HG03354 (cell line): ENCODE measurements around the gene ING5.
"Not testable (repeated sequence)": the region's sequence is repeated elsewhere in the genome, so short reads cannot be mapped to it uniquely, and the experiment has no call there.

Source experiments
- ATAC-seq: cut with Tn5 transposase; IDR thresholded peaks from one replicate; pipeline ENCODE4 v1.9.1; 2021; ENCODE audit warnings: mild to moderate bottlenecking; ENCODE audit not compliant: unreplicated experiment, poor library complexity, severe bottlenecking

The ING5 gene

GRCh38 chr2:241701399-241702154, at the start of gene ING5:
TSS of gene ING5 (plus strand) at chr2:241702039. CDS start at chr2:241702066, 27 bp downstream.
- ATAC-seq = peak; percentile 63

DNA sequence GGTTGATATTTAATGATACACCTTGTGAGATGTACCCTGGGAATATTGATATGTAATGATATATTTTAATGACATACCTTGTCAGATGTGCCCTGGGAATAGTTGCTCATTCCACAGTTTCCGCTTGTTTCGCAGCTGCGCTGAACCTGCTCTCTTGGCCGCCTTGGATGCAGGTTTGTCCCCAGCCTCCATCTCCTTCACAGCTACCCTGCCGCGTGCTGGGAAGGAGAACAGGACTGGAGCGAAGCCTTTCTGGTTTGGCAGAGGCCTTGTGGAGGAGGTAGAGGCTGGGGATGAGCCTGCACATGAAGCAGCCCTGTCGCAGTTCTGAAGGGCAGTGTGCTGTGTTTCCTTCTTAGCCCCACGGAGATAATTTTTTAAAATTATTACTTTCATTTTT, 49.7 kb upstream of the ING5 start:
- no peak for ATAC-seq

GRCh38 chr2:241652722-241653121, 49.1 kb upstream of the ING5 start:
- ATAC-seq = no peak

- ATAC-seq = no peak
Measured at GRCh38 chr2:241653210-241653750, 48.6 kb upstream of the ING5 start.

DNA sequence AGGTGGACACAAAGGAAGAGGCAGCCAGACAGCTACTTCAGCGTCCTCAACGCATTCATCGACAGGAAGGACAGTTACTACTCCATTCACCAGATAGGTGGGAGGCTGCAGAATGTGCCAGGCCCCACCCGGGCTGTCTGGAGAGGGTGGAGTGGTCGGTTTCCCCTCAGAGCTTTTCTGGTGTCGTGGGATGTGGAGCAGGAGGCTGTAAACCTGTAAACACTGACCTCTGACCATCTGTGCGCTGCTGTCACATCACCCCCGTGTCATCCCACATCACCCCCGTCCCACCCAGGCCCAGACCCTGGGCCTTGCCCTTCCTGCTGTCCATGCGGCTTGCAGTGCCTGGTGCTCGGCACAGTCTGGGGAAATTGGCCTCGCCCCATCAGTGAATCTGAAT, 47.3 kb upstream of the ING5 start:
- ATAC-seq = no peak

GRCh38 chr2:241655516-241656189, 46.2 kb upstream of the ING5 start:
- ATAC-seq = no peak

DNA sequence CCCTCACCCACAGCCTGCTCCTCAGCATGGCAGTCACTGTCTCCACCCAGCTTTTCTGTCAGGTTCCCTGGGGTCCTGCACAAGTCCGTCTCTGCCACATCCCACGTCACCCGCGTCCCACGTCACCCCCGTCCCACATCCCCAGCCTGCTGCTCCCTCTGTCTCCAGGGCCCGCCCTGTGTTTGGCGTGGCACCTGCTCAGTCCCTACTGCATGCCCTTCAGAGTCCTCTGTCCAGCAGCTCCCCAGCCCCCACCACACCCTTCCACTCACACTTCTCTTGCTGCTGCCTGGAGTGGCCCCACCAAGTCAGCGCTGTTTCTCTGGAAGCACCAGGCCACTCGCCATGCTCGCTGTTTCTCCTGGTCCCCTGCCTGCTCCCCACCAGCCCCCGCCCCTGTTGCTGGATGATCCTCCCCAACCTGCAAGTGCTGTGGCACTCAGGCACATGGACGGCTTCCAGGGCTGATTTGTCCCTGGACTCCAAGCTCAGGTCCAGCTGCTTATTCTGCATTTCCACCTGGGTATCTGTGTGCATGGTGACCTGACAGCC, 45.6 kb upstream of the ING5 start:
- no peak for ATAC-seq

- no peak for ATAC-seq
Measured at GRCh38 chr2:241657786-241658254, 44.0 kb upstream of the ING5 start.

DNA sequence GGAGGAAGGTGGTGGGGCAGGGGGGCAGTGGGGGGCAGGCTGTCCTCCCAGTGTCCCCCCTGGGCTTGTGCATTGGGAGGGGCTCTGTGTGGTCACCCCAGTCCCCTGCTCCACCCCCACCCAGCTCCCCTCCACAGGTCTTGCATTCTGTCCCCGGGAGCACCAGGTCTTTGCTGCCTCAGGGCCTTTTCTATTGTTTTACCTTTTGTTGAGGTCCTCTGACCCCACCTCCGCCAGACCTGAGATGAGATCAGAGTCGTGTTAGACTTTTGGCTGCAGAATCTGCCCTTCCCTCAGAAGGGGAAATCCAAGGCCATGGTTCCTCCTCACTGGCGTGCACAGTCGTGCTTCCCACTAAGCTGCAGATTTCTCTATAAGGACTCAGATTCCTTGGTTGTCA, 43.5 kb upstream of the ING5 start:
- ATAC-seq = no peak

- ATAC-seq = no peak
Measured at GRCh38 chr2:241659150-241659739, 42.6 kb upstream of the ING5 start.

DNA sequence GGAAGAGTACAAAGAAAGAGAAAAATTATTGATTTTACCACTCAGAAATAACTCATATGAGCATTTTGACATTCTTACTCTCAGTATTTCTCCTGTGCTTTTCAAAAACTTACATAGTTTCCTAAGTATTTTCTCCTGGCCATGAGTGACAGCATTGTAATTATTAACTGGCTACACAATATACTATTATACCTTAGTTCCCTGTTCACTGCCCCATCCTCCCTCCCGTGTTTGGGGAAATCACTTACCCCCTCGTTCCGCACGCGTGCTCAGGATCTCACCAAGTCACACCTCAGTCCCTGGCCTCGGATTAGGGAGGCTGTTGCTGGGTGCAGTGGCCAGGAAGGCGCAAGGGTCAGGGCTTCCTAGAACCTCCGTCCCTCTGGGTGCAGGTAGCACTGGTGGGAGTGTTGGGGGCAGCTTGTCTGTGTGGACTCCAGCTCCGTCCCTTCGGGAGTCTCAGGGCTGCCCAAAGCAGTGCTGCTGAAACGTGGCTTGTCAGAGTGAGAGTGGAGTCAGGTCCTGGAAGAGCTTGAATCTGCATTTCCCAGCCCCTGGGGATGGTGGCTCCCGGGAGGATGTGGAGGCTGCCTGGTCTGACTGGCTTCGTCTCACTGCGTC, 41.1 kb upstream of the ING5 start:
- no peak for ATAC-seq

GRCh38 chr2:241662731-241663130, 39.1 kb upstream of the ING5 start:
- ATAC-seq = not testable (repeated sequence)

DNA sequence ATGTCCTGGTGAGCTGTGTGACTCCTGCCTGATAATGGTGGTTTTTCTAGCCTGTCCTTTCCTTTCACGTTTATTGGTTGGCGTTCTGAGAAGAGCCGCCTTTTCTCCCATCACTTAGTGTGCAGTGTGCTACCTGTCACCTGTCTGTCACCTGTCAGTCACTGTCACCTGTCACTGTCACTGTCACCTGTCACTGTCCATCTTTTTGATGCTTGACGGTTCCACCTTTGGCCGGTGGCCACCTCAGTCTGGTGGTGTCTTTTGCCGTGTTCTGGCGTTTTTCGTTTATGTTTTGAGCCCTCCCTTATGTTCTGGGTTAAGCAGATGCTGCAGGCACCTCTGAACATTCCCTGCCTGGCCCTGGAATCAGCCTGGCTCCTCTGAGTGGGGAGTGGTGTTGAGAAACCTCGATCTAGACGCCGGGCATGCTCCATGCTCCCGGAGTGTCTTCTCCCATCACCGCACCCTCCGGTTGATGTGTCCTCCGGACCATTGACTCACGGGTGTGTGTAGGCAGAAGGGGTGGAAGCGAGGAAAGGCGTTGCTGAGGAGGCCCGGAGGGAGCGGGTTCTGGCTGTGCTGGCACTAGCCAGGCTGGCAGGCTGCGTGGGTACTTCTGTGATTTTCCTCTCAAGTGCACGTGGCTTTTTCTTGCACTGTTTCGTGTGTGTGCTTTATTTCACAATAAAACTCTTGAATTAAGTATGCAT, 36.0 kb upstream of the ING5 start:
- ATAC-seq = no peak

DNA sequence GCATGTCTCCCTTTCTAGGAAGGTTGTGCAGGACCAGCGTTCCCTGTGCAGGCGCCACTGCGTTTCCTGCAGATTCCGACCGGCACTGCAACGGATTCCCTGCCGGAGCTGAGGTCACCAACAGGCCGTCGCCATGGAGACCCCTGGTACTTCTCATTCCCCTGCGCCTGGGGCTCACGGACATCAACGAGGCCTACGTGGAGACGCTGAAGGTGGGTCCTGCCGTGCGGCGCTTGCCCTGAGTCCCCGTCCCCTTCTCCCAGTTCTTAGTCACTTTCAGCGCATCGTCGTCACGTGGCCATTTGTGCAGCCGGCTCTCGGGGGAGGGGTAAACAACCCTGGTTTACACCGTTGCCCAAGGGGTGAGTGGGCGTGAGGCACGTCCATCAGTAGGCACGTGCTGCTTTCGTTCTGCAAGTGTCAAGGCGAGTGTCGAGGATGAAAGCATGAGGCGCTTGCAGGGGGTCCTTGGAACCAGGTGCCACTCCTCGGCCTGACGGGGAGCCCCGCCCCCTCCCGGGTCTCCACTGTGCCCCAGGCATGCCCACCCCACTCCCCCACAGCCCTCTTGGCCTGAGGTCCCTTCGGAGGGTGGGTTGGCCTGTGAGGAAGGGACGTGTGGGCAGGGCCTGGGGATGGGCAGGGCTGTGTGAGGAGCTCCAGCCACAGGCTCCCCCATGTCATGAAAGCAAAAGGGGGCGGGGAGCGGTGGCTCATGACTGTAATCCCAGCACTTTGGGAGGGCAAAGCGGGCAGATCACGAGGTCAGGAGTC, 35.0 kb upstream of the ING5 start:
- ATAC-seq = no peak

DNA sequence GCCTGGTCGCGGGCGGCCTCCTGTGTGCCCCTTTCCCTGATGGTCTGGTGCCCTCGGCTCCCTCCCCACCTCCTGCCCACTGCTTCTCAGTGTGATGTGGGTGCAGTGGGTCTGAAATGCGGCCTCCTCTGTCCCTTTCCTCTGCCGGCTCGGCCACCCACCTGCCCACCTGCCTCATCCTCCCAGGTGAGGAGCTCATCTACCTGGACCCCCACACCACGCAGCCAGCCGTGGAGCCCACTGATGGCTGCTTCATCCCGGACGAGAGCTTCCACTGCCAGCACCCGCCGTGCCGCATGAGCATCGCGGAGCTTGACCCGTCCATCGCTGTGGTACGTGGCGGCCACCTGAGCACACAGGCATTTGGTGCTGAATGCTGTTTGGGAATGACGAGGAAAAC, 33.5 kb upstream of the ING5 start:
- no peak for ATAC-seq

DNA sequence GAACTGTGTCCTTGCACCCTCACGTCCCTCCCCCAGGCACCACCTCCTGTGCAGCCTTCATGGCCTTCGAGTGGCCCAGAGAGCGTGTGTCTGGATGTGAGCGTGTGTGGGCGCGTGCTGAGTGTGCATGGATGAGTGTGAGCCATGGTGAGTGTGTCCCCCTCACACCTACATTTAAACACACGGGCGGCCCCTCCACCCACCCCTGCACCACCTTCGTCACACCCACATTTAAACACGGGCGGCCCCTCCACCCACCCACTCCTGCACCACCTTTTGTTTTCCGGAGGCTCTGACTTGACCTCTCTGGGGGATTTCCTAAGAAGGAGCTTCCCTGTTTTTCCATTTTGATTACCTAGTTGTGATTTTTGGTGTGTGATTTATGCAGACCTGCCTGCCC, 33.0 kb upstream of the ING5 start:
- ATAC-seq = no peak

- no peak for ATAC-seq
Measured at GRCh38 chr2:241670333-241671110, 31.3 kb upstream of the ING5 start.
